Astrocyte (in vitro differentiated cells and primary cell): ENCODE data around the gene MAPKAPK5. TPM values are rescaled to one million over a fixed set of nuclear protein-coding genes. Genes with fewer than 3 reads are reported as not detected.
"Not testable (repeated sequence)": the region's sequence is repeated elsewhere in the genome, so short reads cannot be mapped to it uniquely, and the experiment has no call there.

Experiments used
- DNase-seq: peaks from one replicate; pipeline ENCODE4 v3.0.0-alpha.2; 2010; ENCODE audit warnings: low read depth
- FAIRE-seq: peaks from 2 replicates; lab custom pipeline; 2011; peaks lifted over from hg19 to GRCh38; lab: Jason Lieb, UNC
- H2AFZ ChIP-seq: 2 replicates; pipeline ENCODE4 v1.6.0; 2012; ENCODE audit warnings: low read depth, low read length, inconsistent platforms
- H3K27ac ChIP-seq: 2 replicates; pipeline ENCODE4 v1.5.1; 2011; ENCODE audit warnings: low read depth, low read length, inconsistent platforms
- H3K27me3 ChIP-seq: 2 replicates; pipeline ENCODE4 v1.6.0; 2011; ENCODE audit warnings: low read length, inconsistent platforms; ENCODE audit not compliant: insufficient read depth
- H3K36me3 ChIP-seq: 2 replicates; pipeline ENCODE4 v1.5.1; 2011; ENCODE audit warnings: low read length, inconsistent platforms; ENCODE audit not compliant: insufficient read depth
- H3K4me1 ChIP-seq: 2 replicates; pipeline ENCODE4 v1.5.1; 2011; ENCODE audit warnings: low read length, inconsistent platforms; ENCODE audit not compliant: insufficient read depth
- H3K4me2 ChIP-seq: 2 replicates; pipeline ENCODE4 v1.6.0; 2012; ENCODE audit warnings: low read length, inconsistent platforms
- H3K4me3 ChIP-seq: 2 replicates; pipeline ENCODE4 v1.5.1; 2011; ENCODE audit warnings: low read depth, mild to moderate bottlenecking, low read length, inconsistent platforms; ENCODE audit not compliant: insufficient read depth
- H3K79me2 ChIP-seq: 2 replicates; pipeline ENCODE4 v1.6.0; 2012; ENCODE audit warnings: mild to moderate bottlenecking, low read length, inconsistent platforms; ENCODE audit not compliant: insufficient read depth
- H3K9ac ChIP-seq: 2 replicates; pipeline ENCODE4 v1.6.0; 2012; ENCODE audit warnings: mild to moderate bottlenecking, low read length, inconsistent platforms
- H3K9me3 ChIP-seq: 2 replicates; pipeline ENCODE4 v1.5.1; 2012; ENCODE audit warnings: low read depth, mild to moderate bottlenecking, low read length, inconsistent platforms; ENCODE audit not compliant: insufficient read depth
- H4K20me1 ChIP-seq: 2 replicates; pipeline ENCODE4 v1.6.0; 2012; ENCODE audit warnings: low read length, inconsistent platforms; ENCODE audit not compliant: insufficient read depth
- H3K27ac Mint-ChIP-seq: one replicate; pipeline ENCODE4 v1.8.0; 2021; ENCODE audit warnings: mild to moderate bottlenecking, mixed read lengths; ENCODE audit not compliant: unreplicated experiment
- H3K27me3 Mint-ChIP-seq: one replicate; pipeline ENCODE4 v1.8.0; 2021; ENCODE audit warnings: low read depth, mixed read lengths; ENCODE audit not compliant: unreplicated experiment
- H3K36me3 Mint-ChIP-seq: one replicate; pipeline ENCODE4 v1.8.0; 2021; ENCODE audit warnings: low read depth, mixed read lengths; ENCODE audit not compliant: unreplicated experiment
- H3K4me1 Mint-ChIP-seq: one replicate; pipeline ENCODE4 v1.8.0; 2021; ENCODE audit warnings: low read depth, mixed read lengths; ENCODE audit not compliant: unreplicated experiment
- H3K4me3 Mint-ChIP-seq: one replicate; pipeline ENCODE4 v1.8.0; 2021; ENCODE audit warnings: mild to moderate bottlenecking, moderate library complexity, mixed read lengths; ENCODE audit not compliant: unreplicated experiment
- H3K9me3 Mint-ChIP-seq: one replicate; pipeline ENCODE4 v1.8.0; 2021; ENCODE audit warnings: mild to moderate bottlenecking, mixed read lengths; ENCODE audit not compliant: unreplicated experiment
- EZH2 ChIP-seq: IDR thresholded peaks from 2 replicates; pipeline ENCODE4 v1.6.1; 2012; ENCODE audit warnings: mild to moderate bottlenecking, low read length, inconsistent platforms; ENCODE audit not compliant: insufficient read depth
- total RNA-seq: library from RNA; stranded (reverse); gene quantifications from 2 replicates; pipeline ENCODE4 v1.2.1, GENCODE V29; 2021
- TF ChIP-seq, protein P1 (sequence below): IDR thresholded peaks from 2 replicates; pipeline ENCODE4 v1.5.1; 2011; ENCODE audit warnings: low read depth, mild to moderate bottlenecking, inconsistent platforms, low read length, moderate library complexity; ENCODE audit not compliant: insufficient read depth

Gene MAPKAPK5
- total RNA-seq, 1 donor from 2014 or later = 42.6 TPM

DNA sequence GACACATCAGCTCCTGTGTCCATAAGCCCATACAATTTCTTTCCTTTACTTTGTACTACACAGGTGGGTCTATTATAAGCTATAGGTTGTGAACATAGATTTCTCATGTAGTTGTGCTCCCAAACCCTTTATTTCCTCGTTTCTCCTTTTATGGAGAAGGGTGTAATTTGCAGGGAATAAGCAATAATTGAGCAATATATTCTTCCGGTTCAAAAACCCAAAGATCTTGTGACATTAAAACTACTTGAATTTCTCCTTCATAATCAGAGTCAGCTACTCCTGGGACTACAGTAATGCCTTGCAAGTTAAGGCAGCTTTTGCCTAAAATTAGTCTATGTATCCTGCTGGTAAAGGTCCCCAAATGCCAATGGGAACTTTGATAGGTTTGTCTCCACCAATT, 19.1 kb upstream of the MAPKAPK5 start:
- no peak for FAIRE-seq
- no peak for TF ChIP-seq EZH2
- TF ChIP-seq, protein P1, sequence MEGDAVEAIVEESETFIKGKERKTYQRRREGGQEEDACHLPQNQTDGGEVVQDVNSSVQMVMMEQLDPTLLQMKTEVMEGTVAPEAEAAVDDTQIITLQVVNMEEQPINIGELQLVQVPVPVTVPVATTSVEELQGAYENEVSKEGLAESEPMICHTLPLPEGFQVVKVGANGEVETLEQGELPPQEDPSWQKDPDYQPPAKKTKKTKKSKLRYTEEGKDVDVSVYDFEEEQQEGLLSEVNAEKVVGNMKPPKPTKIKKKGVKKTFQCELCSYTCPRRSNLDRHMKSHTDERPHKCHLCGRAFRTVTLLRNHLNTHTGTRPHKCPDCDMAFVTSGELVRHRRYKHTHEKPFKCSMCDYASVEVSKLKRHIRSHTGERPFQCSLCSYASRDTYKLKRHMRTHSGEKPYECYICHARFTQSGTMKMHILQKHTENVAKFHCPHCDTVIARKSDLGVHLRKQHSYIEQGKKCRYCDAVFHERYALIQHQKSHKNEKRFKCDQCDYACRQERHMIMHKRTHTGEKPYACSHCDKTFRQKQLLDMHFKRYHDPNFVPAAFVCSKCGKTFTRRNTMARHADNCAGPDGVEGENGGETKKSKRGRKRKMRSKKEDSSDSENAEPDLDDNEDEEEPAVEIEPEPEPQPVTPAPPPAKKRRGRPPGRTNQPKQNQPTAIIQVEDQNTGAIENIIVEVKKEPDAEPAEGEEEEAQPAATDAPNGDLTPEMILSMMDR = no peak

DNA sequence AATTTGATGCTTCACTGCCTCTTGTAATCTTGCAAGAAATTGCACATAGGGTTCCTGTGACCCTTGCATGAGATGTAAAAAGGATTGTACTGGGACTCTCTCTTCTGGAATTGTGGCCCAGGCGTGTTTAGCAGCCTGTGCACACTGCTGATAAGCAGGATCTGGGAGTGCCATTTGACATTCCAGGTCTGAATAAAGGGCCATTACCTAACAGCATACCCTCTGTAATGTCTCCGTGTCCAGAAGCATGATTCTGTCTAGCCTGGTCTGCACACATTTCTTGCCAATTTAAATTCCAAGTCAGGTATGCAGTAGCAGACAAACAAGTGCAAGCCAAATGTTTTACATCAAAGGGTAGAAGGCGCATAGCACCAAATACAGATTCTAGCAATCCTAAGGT, 18.1 kb upstream of the MAPKAPK5 start:
- H3K4me1 ChIP-seq = no peaks in the 10 kb centered on the region
- H3K27ac Mint-ChIP-seq = no peak overlapping the region
- DNase-seq = no peak
- no peak overlapping the region for H2AFZ ChIP-seq
- peaks cover 23% of the 10 kb centered on the region for H3K27me3 ChIP-seq
- H3K4me1 Mint-ChIP-seq = peaks cover 12% of the 10 kb centered on the region
- H3K4me2 ChIP-seq = no peak overlapping the region
- no peak overlapping the region for H3K9ac ChIP-seq
- no peak overlapping the region for H3K4me3 ChIP-seq
- H3K27me3 Mint-ChIP-seq = peaks cover 8% of the 10 kb centered on the region
- no peaks in the 10 kb centered on the region for H3K36me3 ChIP-seq
- no peaks in the 10 kb centered on the region for H3K36me3 Mint-ChIP-seq
- no peak for FAIRE-seq
- no peaks in the 10 kb centered on the region for H3K9me3 ChIP-seq
- TF ChIP-seq EZH2 = no peak
- TF ChIP-seq, protein P1 = no peak
- H3K9me3 Mint-ChIP-seq = peaks cover 4% of the 10 kb centered on the region
- H3K4me3 Mint-ChIP-seq = no peak overlapping the region
- no peaks in the 10 kb centered on the region for H3K79me2 ChIP-seq
- no peak overlapping the region for H3K27ac ChIP-seq
- no peaks in the 10 kb centered on the region for H4K20me1 ChIP-seq

More for the DNA sequence above, 19.1 kb upstream of the MAPKAPK5 start:
- Histone ChIP-seq H3K4me1 (no peaks in the 10 kb centered on the region), H3K27me3 (peaks cover 23% of the 10 kb centered on the region), H3K4me3 (no peak overlapping the region), H3K79me2 (no peaks in the 10 kb centered on the region), H3K9ac (no peak overlapping the region), H3K9me3 (no peaks in the 10 kb centered on the region), H3K36me3 (no peaks in the 10 kb centered on the region), H3K4me2 (no peak overlapping the region), H3K27ac (no peak overlapping the region), H2AFZ (no peak overlapping the region), H4K20me1 (no peaks in the 10 kb centered on the region)
- Mint-ChIP-seq H3K27me3 (peaks cover 10% of the 10 kb centered on the region), H3K27ac (no peak overlapping the region), H3K4me1 (peaks cover 12% of the 10 kb centered on the region), H3K4me3 (no peak overlapping the region), H3K9me3 (peaks cover 4% of the 10 kb centered on the region), H3K36me3 (no peaks in the 10 kb centered on the region)
- DNase-seq = no peak

DNA sequence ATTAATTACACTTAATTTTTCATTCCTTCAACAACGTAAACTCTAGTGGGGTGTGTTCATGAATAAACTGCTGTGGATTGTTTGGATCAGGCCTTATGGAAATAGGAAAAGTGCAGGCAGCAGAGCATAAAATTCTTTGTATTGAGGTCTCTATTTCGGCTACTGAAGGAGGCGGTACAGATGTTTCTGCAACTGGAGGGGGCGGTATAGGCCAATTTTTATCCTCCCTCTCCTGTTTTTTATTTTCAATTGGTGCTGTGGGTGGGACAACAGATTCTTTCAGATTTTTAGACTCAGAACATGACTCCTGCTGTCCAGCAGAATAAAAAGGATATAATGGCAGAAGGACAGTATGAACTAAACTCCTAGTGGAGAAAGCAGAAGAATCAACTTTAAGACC, 17.7 kb upstream of the MAPKAPK5 start:
- H3K4me2 ChIP-seq, H3K9me3 Mint-ChIP-seq, H2AFZ ChIP-seq, H4K20me1 ChIP-seq, DNase-seq, H3K4me3 ChIP-seq, H3K9ac ChIP-seq, H3K27ac Mint-ChIP-seq, H3K36me3 ChIP-seq, H3K27ac ChIP-seq, H3K36me3 Mint-ChIP-seq, H3K4me3 Mint-ChIP-seq, H3K4me1 ChIP-seq, FAIRE-seq, H3K9me3 ChIP-seq, H3K79me2 ChIP-seq, H3K27me3 Mint-ChIP-seq: not testable (repeated sequence)
- peaks cover 12% of the 10 kb centered on the region for H3K4me1 Mint-ChIP-seq
- TF ChIP-seq, protein P1 = peak; percentile 6
- H3K27me3 ChIP-seq = peaks cover 23% of the 10 kb centered on the region
